HG02678 (cell line): ENCODE data around the gene KIAA2012.
"Not testable (repeated sequence)": the region's sequence is repeated elsewhere in the genome, so short reads cannot be mapped to it uniquely, and the experiment has no call there.

ENCODE experiments used
- ATAC-seq: cut with Tn5 transposase; IDR thresholded peaks from one replicate; pipeline ENCODE4 v1.9.1; 2021; ENCODE audit warnings: mild to moderate bottlenecking, moderate library complexity; ENCODE audit not compliant: unreplicated experiment

KIAA2012 gene

DNA sequence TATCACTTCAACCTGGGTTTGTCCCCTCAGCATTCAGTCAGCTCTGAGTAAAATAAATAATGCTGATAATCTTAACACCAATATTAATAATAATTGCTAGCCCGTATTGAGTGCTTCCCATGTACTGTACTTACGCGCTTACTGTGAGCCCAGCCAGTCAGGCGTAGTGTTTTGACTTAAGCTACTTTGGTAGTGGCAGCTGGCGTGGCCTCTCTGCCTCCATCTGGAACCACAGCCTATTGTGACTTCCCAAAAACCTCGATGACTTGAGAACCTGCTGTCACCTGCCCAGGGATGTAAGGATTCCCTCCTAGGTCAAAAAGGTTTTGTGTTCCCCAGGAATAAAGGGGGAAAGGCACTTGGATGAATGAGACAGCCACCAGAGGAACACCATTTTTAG is 112.1 kb downstream of the KIAA2012 start:
- no peak for ATAC-seq

DNA sequence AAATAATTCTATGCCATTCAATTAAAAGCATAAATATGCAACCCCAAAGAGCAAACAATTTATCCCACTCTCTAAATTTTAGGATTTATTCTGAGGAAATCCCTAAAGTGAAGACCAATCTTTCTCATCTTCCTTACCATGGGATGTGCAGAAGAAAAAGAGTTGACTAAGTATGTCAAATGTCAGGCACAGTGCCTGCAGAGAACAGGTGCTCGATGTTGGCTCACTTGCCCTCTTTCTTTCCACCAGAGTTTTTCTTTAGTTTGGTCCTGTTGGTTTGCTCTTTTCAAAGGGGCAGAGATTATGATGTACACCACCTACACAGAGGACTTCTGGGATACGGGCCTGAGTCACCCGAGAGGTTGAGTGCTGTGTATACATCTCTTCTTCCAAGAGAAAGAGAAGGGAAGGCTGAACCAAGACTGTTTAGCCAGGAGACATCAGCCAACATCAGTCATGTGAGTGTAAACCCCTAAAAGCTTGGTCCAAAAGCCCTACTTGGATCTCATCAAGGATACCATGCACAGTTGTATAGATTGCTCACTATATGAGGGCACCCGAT is 113.7 kb downstream of the KIAA2012 start:
- no peak for ATAC-seq

DNA sequence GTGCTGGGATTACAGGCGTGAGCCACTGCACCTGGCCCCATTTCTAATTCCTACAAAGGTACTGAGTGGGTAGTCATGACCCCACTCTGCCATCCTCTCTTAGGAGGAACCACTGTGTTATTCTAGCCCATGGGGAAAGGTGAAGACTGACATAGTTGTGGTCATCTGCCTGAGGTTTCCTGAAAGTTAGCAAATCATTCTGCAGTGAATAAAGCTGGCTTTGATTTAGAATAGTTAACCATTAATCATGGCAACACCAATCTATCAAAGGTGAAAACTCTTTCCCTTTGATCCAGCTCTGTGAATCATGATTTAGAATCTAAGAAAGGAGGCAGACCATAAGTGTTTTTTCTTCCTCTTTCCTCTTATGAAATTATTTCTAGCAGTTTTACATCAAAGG is 114.5 kb downstream of the KIAA2012 start:
- ATAC-seq: no peak

DNA sequence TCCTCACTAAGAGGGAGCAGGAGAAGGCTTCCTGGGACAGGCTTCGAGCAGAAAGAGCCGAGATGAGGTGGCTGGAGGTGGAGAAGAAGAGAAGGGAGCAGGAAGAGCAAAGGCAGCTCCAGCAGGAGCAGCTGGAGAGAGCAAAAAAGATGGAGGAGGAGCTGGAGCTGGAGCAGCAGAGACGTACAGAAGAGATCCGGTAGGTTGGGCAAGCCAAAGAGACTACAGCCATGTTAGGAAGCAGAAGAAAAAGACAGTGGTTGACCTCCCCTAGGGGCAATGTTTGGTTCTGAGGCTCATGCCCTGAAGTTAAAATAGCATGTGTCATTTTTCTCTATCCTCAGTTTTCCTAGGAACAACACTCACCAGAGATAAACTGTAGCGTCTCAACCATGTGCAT is 120.2 kb downstream of the KIAA2012 start:
- no peak for ATAC-seq

DNA sequence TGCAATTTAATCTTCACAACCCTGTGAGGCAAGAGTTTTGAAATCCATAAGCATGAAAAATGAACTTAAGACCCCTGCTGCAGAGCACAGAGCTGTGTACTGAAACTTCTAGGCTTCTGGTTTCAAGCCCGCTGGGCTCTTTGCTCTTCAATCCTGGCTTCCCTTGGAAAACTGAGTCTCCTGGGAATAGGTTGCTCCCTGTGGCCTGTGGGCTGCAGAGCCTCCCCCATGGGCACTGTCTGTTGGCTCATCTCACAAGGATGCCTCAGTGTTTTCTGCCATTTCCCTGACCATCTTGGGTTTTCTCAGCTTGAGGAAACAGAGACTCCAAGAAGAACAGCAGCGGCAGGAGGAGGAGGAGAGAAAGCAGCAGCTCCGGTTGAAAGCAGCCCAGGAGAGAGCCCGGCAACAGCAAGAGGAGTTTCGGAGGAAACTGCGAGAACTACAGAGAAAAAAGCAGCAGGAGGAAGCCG is 120.9 kb downstream of the KIAA2012 start:
- no peak for ATAC-seq

DNA sequence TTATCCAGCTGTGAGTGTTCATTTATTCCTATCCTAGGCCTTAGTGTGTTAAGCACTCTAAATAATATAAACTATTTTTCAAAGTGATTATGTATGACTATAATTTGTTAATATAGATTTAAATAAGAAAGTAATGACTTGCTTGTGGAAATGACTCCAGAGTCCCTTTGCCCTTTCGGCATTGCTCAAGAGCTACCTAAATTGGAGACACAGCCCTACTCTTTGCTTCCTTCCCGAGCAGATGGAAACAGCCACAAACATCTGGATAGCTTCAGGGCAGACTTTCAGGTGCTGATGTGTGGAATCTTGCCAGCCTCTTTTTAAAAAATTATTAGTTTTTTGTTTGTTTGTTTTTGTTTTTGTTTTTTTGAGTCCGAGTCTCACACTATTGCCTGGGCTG is 121.4 kb downstream of the KIAA2012 start:
- no peak for ATAC-seq

DNA sequence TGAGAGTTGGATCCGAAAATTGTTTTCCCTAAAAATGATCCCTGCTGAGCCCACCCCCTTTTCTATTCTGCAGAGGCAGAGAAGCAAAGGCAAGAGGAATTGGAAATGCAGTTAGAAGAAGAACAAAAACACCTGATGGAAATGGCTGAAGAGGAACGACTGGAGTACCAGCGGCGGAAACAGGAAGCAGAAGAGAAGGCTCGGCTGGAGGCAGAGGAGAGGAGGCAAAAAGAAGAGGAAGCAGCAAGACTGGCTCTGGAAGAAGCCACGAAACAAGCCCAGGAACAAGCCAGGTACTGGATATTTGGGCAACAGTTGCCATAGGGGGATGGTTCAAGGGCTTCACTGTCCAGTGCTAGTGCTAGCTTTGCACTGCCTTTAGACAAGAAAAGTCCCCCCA is 123.7 kb downstream of the KIAA2012 start:
- no peak for ATAC-seq

DNA sequence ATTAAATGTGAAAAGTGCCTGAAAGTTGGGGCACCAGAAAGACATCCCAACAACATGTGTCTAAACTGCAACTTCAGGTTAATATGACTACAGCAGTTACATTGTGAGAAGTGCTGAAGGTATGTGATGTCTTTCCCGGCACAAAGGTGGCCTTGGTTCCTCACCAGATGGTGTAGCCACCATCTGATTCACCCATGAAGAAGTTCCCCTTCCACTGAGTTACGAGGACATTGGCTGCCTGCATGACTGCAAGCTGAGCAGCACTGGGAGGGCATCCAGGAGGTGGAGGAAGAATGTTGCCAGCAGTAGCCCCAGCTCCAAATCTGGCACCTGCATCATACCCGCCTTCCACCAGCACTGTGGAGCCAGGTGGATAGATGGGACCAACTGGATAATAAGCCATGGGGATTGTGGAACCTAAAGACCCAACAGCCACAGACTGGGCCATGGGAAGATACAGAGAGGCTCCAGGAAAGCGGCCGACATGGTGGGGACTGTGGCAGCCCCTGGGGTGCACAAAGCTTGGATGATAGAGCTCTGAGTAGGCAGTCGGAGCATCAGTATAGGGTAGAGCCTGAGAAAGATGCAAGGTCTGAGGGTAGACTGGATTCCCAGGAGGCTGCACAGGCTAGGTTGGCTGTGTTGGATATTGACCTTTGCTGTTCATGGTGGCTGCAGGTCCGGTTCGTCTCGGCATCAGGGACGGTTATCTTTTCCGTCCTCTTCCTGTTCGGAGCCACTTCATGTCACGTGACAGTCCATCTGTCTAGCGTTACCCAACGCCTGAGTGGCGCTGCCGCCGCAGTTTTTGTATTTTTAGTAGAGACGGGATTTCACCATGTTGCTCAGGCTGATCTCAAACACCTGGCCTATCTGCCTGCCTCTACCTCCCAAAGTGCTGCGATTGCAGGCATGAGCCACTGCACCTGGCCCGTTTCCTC is 128.4 kb downstream of the KIAA2012 start:
- no peak for ATAC-seq

DNA sequence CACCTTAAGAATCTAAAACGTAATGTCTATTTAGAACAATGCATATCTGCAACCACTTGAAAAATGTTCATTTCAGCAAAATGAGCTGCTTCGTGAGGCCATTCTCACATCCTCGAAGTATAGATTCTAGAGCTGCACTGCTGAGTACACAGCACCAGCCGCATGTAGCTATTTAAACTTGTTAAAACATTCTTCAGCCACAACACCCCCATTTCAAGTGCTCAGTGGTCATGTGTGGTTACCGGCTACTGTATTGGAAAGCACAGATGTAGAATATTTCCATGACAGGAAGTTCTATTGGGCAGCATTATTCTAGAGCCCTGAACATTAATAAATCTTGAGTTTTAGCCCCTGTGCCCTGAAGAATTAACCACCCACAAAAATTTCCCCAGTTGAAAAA is 130.3 kb downstream of the KIAA2012 start:
- ATAC-seq: no peak

DNA sequence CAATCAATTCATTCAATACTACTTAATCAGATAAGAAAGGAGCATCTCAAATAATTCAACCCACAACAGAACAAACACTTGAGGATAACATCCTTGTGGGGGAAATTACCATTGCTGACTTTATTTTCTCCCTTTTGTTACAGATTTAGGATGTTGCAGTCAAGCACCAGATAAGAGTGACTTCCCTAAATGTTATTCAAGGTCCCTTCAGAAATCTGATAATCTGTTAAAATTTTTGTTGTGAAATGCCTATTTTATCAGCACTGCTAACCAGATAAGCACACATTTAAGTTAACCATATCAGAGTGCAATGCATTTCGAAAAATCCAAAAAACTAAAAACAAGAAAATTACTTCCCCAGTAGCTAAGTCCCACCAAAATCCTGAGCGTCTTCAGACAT is 131.8 kb downstream of the KIAA2012 start:
- no peak for ATAC-seq

DNA sequence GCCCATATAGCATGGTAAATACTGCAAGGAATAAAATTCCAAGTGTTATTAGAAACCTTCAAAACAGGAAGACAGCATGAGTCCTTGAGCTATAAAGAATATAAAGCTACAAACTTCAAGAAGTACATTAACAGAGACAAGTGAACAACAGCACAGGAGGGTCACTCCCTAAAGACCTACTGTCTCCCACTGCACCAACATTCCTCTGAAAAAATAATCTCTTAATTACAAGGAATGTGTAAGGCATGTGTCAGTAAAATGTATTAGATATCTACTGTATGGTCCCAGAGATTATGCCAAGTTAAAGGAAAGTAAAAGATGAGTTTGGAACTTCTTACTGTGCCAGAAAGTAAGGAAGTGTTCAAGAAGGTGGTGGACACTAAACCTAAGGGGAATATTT is 135.5 kb downstream of the KIAA2012 start:
- ATAC-seq: no peak

DNA sequence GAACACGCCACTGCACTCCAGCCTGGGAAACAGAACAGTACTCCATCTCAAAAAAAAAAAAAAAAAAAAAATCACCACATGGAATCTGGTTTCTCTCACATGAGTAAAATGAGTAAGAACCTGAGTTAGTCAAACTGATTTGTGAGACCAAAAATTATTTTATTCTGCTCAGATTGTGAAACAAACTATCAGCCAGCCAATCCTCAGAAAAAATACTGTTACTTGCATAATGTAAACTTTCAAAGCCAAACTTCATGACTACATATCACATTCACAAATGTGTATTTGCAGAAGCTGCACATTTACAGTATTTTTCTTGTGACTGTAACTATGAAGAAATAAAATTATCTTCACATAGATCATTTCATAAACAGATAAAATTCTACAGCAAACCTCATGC is 142.1 kb downstream of the KIAA2012 start:
- ATAC-seq: no peak

DNA sequence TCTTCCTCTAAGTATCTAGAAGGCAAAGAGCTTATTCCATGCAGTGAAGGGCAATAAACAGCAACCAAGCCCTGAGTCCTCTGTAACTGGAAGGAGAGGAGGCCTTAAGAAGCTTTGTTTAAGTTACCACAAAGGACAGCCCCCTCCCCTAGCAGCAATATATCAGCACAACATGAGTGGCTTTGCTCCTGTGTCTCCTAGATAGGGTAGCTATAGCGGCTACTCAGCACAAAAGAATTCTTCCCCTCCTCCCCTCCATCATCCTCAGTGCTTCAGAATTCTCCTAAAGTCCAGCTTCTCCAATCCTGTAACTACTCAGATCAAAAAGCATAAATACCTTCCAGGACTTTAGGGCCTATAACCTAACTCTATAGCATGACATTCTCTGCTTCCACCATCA is 148.8 kb downstream of the KIAA2012 start:
- ATAC-seq: no peak

DNA sequence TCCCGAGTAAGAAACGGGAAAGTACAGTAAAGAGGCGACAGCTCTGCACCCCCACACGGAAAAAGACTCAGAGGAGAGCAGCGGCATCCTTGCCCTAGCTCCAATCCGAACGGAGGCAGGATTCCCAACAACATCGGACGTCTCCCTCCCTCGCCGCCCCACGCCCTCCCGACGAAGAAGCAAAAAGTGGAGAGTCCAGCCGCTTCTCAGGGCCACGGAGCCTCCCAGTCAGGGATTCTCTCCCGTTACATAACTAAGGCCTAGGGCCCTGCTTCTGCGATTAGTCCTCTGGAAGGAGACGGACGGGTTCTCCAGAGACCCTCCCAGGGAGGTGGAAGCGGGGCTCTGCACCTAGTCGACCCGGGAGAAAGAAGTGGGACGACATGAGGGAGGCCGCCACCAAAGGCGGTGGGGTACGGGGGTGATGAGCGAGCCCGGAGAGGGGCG is 164.8 kb downstream of the KIAA2012 start:
- ATAC-seq: peak; percentile 45

DNA sequence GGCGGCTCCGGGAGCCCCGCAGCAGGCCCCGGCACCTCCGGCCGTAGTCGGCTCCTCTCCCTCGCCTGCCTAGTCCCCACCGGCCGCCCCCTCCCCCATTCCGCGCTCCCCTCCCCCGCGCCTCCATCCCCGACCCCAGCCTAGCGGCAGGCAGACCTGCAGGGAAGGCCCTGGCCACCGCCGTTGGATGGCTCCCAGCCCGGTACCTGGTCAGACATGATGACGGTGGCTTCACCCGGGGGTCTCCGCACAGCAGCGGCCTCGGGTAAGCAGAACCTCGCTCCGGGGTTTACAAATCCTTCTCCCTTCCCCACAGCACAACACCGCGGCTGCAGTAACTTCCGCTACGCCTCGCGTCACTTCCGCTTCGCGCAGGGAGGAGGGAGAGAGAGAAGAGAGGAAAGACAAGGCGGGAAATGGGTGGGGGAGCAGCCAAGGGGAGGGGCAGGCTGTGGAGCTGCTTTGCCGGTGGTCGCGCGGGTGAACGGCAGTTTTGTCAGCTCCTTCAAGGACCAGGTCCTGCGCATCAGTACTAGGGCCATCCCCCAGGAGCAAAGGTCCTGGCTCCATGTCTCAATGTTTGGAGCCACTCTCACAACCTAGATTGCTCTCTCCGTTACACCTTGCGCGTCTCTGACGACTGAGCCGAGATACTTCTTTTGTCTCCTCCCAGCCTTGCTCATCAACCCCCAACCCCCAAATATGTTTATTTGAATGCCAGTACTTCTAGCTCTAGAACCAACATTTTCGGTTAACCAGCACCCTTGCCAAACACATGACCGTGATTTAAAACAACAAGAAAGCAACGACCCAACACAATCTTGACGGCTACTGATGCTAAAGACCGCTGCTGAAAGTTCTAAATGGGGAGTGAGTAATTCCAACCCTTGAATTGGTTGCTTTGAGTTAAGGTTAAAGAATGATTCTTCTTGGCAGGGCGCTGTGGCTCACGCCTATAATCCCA is 165.5 kb downstream of the KIAA2012 start, which contains the start of gene SUMO1:
Gene SUMO1 (minus strand): TSS at position 364 of the 964 bp plus-strand sequence. CDS start 146 bp downstream, at position 218.
- ATAC-seq: peak; percentile 97

DNA sequence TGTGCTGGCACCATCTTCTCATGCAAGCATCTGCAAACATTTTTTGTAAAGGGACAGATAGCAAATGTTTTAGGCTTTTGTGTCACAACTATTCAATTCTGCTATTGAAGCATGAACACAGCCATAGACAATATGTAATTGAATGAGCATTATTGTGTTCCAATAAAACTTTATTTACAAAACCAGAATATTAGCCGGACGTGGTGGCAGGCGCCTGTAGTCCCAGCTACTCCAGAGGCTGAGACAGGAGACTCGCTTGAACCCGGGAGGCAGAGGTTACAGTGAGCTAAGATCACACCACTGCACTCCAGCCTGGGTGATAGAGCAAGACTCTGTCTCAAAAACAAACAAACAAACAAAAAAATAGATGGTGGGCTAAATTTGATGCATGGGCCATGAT is 174.7 kb downstream of the KIAA2012 start:
- not testable (repeated sequence) for ATAC-seq

DNA sequence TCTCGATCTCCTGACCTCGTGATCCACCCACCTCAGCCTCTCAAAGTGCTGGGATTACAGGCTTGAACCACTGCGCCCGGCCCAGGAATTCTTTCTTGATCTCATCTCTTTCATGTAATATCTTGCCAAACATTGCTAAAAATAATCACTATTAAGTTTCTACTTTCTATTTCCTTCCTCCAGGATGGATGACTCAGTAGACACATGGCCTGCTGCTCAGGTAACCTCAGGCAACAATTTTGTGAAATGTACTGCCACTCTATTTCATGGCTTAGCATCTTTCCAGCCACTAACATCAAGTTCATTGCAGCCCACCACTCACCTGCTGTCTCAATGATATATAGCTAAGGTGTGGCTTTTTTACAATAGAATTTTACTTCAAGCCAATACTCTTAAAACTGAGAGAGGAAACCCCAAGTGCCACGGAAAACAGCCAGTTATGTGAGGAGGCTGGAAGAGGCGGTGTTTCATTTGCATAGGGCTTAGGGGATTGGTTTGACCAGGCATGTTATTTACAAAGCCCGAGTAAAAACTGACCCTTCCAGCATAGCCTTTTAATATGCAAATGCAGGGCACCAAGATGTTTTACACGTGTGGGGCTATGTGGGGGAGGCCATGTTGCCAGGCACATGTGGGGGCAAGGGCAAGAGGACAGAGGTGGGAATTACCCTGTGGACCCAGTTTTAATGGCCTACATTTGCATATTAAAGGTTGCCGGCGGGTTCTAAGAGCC is 176.6 kb downstream of the KIAA2012 start:
- no peak for ATAC-seq

DNA sequence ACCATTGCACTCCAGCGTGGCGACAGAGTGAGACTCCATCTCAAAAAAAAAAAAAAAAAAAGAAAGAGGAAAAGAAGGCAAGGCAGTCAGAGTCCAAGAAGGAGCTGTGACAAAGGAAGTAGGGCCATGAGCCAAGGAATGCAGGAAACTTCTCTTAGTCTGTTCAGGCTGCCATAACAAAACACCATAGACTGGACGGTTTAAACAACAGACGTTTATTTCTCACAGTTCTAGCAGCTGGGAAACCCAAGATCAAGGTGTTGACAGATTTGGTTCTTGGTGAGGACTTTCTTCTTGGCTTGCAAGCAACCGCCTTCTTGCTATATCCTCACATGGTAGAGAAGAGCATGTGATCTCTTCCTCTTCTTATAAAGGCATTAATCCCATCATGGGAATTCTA is 178.4 kb downstream of the KIAA2012 start:
- ATAC-seq: no peak
